Measurements from ENCODE around the gene CAPN11.

GRCh38 chr6:44188819-44189218 lies 30.2 kb downstream of the CAPN11 start:
- TF ChIP-seq, protein P1, sequence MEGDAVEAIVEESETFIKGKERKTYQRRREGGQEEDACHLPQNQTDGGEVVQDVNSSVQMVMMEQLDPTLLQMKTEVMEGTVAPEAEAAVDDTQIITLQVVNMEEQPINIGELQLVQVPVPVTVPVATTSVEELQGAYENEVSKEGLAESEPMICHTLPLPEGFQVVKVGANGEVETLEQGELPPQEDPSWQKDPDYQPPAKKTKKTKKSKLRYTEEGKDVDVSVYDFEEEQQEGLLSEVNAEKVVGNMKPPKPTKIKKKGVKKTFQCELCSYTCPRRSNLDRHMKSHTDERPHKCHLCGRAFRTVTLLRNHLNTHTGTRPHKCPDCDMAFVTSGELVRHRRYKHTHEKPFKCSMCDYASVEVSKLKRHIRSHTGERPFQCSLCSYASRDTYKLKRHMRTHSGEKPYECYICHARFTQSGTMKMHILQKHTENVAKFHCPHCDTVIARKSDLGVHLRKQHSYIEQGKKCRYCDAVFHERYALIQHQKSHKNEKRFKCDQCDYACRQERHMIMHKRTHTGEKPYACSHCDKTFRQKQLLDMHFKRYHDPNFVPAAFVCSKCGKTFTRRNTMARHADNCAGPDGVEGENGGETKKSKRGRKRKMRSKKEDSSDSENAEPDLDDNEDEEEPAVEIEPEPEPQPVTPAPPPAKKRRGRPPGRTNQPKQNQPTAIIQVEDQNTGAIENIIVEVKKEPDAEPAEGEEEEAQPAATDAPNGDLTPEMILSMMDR (conservative IDR thresholded peaks at IDR 0.05; ENCODE audit: low read depth, low read length) = no peak
- TF ChIP-seq EZH2 (IDR thresholded peaks at IDR 0.05; ENCODE audit: low read length, unreplicated experiment) (no peak), EZH2phosphoT487 (IDR thresholded peaks at IDR 0.05; ENCODE audit: borderline replicate concordance, low read length) (no peak)
